Suprapubic skin (tissue), 4 donors: ENCODE measurements around the gene NUDT8. TPM values are rescaled to one million over a fixed set of nuclear protein-coding genes. Genes with fewer than 3 reads are reported as not detected.

Experiments used
- DNase-seq, 2 donors: peaks; one replicate each; pipeline ENCODE4 v3.0.0-alpha.2; 2019; ENCODE audit warnings: low spot score in 2 of 2
- H3K27ac ChIP-seq: fragments of 200-600 bp; sonication (generic); one replicate; pipeline ENCODE4 v1.5.1; 2019
- H3K27me3 ChIP-seq: fragments of 200-600 bp; sonication (generic); one replicate; pipeline ENCODE4 v1.5.1; 2019
- H3K36me3 ChIP-seq: fragments of 200-600 bp; sonication (generic); one replicate; pipeline ENCODE4 v1.5.1; 2019
- H3K4me1 ChIP-seq: fragments of 200-600 bp; sonication (generic); one replicate; pipeline ENCODE4 v1.5.1; 2019
- H3K4me3 ChIP-seq: fragments of 200-600 bp; sonication (generic); one replicate; pipeline ENCODE4 v1.5.1; 2019; ENCODE audit warnings: mild to moderate bottlenecking
- H3K9me3 ChIP-seq: fragments of 200-600 bp; sonication (generic); one replicate; pipeline ENCODE4 v1.5.1; 2019
- EP300 ChIP-seq: sonication (generic); formaldehyde crosslinking; IDR thresholded peaks from one replicate; pipeline ENCODE4 v1.6.1; 2017; ENCODE audit warnings: antibody characterized with exemption
- POLR2A ChIP-seq, 2 donors: fragments of 450-650 bp; IDR thresholded peaks; one replicate each; pipeline ENCODE4 v1.6.1; 2017; ENCODE audit warnings: antibody characterized with exemption in 2 of 2, mild to moderate bottlenecking in 2 of 2, moderate library complexity in 2 of 2
- POLR2AphosphoS5 ChIP-seq, 3 donors: sonication (generic); formaldehyde crosslinking; IDR thresholded peaks; one replicate each; pipeline ENCODE4 v1.6.1; 2017; ENCODE audit warnings: antibody characterized with exemption in 3 of 3
- WGBS: methylation state at CpG from one replicate; pipeline ENCODE4 v1.1.5; 2018; 5-methylcytosine and 5-hydroxymethylcytosine counted together
- total RNA-seq, 4 donors: library from RNA; depleted of rRNA; stranded (reverse); fragments of >200 nt; gene quantifications; one replicate each; pipeline ENCODE4 v1.1.0, GENCODE V29; 2016
- TF ChIP-seq, protein P1 (sequence below), 2 donors: fragments of 200-600 bp in 1 of 2; fragments of 450-650 bp in 1 of 2; sonication (generic) in 1 of 2; IDR thresholded peaks; one replicate each; pipeline ENCODE4 v1.5.1; 2016 to 2019; ENCODE audit warnings: antibody characterized with exemption in 2 of 2, mild to moderate bottlenecking in 1 of 2, moderate library complexity in 1 of 2

NUDT8 gene
- total RNA-seq, 4 donors from 2014 or later, result 33.9 to 48.8 (median 46.3) TPM

DNA sequence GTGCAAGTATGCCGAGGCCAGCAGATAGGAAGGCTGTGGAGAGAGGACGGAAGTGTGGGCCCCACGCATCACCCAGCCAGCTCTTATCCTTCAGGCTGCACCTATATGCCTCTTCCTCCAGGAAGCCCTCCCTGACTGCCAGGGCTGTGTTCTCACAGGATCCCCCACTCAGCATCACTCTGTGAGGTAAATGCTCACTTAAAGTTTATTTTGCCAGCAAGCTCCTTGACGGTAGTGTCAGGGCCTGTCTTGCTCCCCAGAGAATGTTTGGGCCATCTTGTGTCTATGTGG lies 5.4 kb upstream of the NUDT8 start:
- Histone ChIP-seq H3K4me1 (peaks cover 14% of the 10 kb centered on the region), H3K36me3 (no peaks in the 10 kb centered on the region), H3K4me3 (no peak overlapping the region), H3K27me3 (peaks cover 15% of the 10 kb centered on the region), H3K9me3 (no peaks in the 10 kb centered on the region), H3K27ac (no peak overlapping the region)
- TF ChIP-seq POLR2AphosphoS5 (IDR thresholded peaks at IDR 0.05) (no peak), EP300 (no peak), POLR2A (IDR thresholded peaks at IDR 0.05) (no peak)
- TF ChIP-seq, protein P1, sequence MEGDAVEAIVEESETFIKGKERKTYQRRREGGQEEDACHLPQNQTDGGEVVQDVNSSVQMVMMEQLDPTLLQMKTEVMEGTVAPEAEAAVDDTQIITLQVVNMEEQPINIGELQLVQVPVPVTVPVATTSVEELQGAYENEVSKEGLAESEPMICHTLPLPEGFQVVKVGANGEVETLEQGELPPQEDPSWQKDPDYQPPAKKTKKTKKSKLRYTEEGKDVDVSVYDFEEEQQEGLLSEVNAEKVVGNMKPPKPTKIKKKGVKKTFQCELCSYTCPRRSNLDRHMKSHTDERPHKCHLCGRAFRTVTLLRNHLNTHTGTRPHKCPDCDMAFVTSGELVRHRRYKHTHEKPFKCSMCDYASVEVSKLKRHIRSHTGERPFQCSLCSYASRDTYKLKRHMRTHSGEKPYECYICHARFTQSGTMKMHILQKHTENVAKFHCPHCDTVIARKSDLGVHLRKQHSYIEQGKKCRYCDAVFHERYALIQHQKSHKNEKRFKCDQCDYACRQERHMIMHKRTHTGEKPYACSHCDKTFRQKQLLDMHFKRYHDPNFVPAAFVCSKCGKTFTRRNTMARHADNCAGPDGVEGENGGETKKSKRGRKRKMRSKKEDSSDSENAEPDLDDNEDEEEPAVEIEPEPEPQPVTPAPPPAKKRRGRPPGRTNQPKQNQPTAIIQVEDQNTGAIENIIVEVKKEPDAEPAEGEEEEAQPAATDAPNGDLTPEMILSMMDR (IDR thresholded peaks at IDR 0.05), result no peak
- peak in 1 of 2 donors; percentile 29 for DNase-seq
- WGBS, result 82% methylated on average over 4 of the region's 4 CpGs

DNA sequence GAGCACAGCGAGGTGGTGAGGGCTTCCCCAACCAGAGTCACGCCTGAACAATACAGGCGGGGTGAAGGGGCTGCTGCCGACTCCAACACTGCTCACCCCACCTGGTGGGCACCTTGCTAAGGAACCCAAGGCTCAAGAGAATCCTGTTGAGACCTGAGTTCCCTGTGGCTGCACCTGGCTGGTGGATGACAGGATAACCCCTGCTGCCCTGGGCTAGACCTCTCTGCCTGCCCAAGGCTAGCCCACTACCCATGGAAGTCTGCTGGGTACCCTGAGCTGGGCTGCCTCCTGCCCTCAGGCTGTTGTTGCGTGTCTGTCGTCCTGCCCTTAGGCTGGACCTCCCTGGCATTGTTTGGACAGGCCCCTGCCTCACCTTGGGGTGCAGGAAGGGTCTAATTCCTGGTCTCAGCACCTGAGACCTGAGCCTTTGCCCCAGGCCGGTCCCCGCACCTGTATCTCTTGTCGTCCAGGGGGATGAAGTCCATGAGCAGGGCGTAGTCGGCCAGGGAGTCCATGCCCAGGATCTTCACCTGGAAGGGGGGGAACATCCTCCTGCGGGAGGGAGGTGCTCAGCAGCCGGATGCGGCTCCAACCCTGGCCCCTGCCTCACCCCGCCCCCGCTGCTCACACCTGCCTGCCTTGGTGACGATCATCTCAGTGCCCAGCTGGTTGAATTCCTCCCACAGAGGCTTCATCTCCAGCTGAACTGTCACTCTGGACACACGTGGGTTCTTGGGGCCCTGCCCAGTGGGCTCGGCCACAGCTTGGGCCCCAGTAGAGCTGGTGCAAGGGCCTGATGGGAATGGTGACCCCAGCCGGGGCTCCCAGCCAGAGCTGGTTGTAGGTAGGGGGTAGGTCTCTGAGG lies 4.9 kb upstream of the NUDT8 start:
- WGBS, result 84% methylated on average over 12 of the region's 20 CpGs

DNA sequence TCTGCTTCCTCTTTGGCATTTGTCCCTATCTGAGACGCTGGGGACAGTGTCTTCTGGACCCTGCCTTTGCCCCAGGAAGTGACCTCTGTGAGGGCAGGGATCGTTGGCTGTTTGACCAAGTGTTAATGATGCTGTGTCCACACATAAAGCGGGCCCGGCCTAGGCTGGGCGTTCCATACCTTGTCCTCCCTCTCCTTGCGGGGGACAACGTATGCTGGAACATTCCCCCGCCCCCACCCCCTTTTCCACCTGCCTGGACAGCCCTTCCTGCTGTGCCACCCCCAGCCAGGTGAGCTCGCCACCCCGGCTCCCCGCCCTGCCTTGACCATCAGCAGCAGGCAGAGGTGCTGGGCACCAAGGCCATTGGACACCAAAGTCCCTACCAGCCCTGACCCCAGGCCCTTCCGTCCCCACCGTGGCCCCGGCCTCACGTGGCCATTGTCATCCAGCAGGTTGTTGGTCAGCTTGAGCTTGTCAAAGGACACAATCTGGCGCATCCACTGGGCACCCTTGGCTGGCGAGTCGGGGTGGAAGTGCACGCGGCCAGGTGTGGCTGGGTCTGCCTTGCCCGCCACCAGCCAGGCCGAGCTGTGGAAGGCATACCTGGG lies 4.1 kb upstream of the NUDT8 start:
- peak; percentile 53 to 80 for DNase-seq
- no peak for TF ChIP-seq POLR2A (IDR thresholded peaks at IDR 0.05)
- TF ChIP-seq EP300, result no peak
- no peak for TF ChIP-seq POLR2AphosphoS5 (IDR thresholded peaks at IDR 0.05)
- TF ChIP-seq, protein P1 (IDR thresholded peaks at IDR 0.05), result no peak

More for the DNA sequence above, 4.9 kb upstream of the NUDT8 start:
- no peaks in the 10 kb centered on the region for H3K36me3 ChIP-seq
- H3K4me1 ChIP-seq, result peaks cover 10% of the 10 kb centered on the region
- no peak overlapping the region for H3K27ac ChIP-seq
- no peaks in the 10 kb centered on the region for H3K9me3 ChIP-seq
- no peak overlapping the region for H3K4me3 ChIP-seq
- H3K27me3 ChIP-seq, result peaks cover 10% of the 10 kb centered on the region
- peak in 1 of 2 donors; percentile 54 for DNase-seq
- TF ChIP-seq POLR2A (IDR thresholded peaks at IDR 0.05), result no peak
- no peak for TF ChIP-seq EP300
- no peak for TF ChIP-seq POLR2AphosphoS5 (IDR thresholded peaks at IDR 0.05)
- TF ChIP-seq, protein P1 (IDR thresholded peaks at IDR 0.05), result no peak

DNA sequence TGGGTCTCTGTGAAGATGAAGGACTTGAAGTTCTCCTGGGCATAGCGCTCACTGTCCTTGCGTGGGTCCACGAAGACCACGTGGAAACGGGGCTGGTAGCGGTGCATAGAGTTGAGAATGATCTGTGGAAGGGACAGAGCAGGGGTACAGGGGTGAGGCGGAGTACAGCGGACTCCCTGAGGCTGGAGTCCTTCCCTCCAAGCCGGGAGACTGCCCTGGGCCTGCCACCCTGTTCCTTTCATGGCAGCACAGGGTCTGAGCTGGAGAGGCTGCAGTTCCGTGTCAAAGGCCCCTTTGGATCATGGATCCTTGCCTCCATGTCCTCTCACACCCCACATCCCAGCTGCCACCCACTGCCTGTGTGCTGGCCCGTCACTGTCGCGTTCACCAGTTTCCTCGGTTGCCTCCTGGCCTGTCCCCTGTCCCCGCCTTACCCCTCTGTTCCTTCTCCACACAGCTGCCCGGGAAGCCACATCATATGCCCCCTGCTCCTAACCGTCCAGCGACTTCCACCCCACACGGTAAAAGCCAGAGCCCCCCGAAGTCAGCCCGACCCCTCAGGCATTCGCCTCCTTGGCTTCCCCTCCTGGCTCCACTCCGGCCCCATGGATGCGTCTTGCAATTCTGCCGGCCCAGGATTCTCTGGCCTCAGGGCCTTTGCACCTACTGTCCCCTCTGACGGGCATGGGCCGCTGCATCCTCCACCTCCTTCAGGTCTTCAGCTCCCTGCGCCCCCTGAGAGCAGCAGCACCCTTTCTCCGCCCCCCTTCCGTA lies 3.4 kb upstream of the NUDT8 start:
- WGBS, result 93% methylated on average over 29 of the region's 30 CpGs
- Histone ChIP-seq H3K9me3 (no peaks in the 10 kb centered on the region), H3K36me3 (no peaks in the 10 kb centered on the region), H3K27ac (no peak overlapping the region), H3K27me3 (no peaks in the 10 kb centered on the region), H3K4me1 (peaks cover 24% of the 10 kb centered on the region), H3K4me3 (no peak overlapping the region)
- DNase-seq, result peak; percentile 57 to 74
- TF ChIP-seq POLR2A (IDR thresholded peaks at IDR 0.05) (no peak), EP300 (no peak), POLR2AphosphoS5 (IDR thresholded peaks at IDR 0.05) (no peak)
- TF ChIP-seq, protein P1 (IDR thresholded peaks at IDR 0.05), result no peak

More for the DNA sequence above, 4.1 kb upstream of the NUDT8 start:
- Histone ChIP-seq H3K27me3 (peaks cover 2% of the 10 kb centered on the region), H3K27ac (no peak overlapping the region), H3K9me3 (no peaks in the 10 kb centered on the region), H3K4me1 (peaks cover 17% of the 10 kb centered on the region), H3K4me3 (no peak overlapping the region), H3K36me3 (no peaks in the 10 kb centered on the region)
- 82% methylated on average over 14 of the region's 22 CpGs for WGBS
